IMR-90 (cell line): ENCODE data around the gene WHRN.

Experiments used
- CEBPB ChIP-seq: IDR thresholded peaks from 2 replicates; pipeline ENCODE4 v1.6.1; 2012; ENCODE audit warnings: low read depth, low read length, improper control_type of control experiment
- POLR2A ChIP-seq: IDR thresholded peaks from 2 replicates; pipeline ENCODE4 v1.6.1; 2012; ENCODE audit warnings: mild to moderate bottlenecking, low read depth, low read length
- RFX5 ChIP-seq: IDR thresholded peaks from 2 replicates; pipeline ENCODE4 v1.8.0; 2012; ENCODE audit warnings: low read depth, mild to moderate bottlenecking, low read length, moderate library complexity
- TF ChIP-seq, protein P1 (sequence below): conservative IDR thresholded peaks from 2 replicates; pipeline ENCODE4 v1.5.1; 2012; ENCODE audit warnings: mild to moderate bottlenecking, low read depth, low read length, improper control_type of control experiment

- TF ChIP-seq, protein P1, sequence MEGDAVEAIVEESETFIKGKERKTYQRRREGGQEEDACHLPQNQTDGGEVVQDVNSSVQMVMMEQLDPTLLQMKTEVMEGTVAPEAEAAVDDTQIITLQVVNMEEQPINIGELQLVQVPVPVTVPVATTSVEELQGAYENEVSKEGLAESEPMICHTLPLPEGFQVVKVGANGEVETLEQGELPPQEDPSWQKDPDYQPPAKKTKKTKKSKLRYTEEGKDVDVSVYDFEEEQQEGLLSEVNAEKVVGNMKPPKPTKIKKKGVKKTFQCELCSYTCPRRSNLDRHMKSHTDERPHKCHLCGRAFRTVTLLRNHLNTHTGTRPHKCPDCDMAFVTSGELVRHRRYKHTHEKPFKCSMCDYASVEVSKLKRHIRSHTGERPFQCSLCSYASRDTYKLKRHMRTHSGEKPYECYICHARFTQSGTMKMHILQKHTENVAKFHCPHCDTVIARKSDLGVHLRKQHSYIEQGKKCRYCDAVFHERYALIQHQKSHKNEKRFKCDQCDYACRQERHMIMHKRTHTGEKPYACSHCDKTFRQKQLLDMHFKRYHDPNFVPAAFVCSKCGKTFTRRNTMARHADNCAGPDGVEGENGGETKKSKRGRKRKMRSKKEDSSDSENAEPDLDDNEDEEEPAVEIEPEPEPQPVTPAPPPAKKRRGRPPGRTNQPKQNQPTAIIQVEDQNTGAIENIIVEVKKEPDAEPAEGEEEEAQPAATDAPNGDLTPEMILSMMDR = no peak
- no peak for TF ChIP-seq POLR2A
- TF ChIP-seq RFX5 = no peak
- TF ChIP-seq CEBPB = no peak
Observed at GRCh38 chr9:114397219-114397847, 107.9 kb downstream of the WHRN start.
